GM21528 (cell line): ENCODE data around the gene ARHGEF11.
"Not testable (repeated sequence)": the region's sequence is repeated elsewhere in the genome, so short reads cannot be mapped to it uniquely, and the experiment has no call there.

Source experiments
- ATAC-seq: cut with Tn5 transposase; IDR thresholded peaks from one replicate; pipeline ENCODE4 v1.9.1; 2021; ENCODE audit warnings: mild to moderate bottlenecking, moderate library complexity; ENCODE audit not compliant: unreplicated experiment, low FRiP score

The ARHGEF11 gene

DNA sequence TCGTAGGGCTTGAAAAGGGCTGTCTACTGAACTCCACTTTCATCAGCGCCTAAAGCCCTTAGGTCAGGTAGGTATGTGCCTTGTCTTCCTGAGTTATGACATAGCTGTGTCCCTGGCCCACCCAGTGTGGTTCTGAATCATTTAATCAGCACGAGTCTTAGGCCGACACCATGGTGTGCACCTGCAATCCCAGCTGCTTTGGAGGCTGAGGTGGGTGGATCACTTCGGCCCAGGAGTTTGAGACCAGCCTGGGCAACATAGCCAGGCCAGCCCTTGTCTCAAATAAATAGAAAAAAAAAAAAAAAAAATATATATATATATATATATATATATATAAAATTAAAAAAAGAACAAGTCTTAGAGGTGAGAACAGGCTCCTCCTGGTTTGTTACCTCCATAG, 109.4 kb downstream of the ARHGEF11 start:
- ATAC-seq = no peak

GRCh38 chr1:156935505-156936128, 109.9 kb downstream of the ARHGEF11 start:
- no peak for ATAC-seq

DNA sequence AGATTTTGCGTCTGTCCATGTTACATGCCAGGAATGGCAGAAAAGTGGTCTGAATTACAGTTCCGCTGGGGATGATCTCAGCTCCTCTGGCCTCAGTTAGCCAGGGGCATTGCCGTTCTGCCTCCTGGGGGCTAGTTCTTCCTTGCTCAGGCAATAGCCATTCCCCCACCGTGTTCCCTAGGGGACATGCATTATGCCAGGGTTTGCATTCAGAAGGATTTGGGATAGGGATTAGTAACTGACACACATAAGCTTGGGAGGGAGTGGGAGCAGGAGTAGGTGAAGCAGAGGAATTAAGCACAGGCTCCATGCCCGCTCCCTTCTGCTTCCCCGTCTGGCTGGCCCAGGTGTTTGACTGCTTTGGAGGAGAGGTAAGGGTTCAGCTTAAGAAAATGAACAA, 112.4 kb downstream of the ARHGEF11 start:
- no peak for ATAC-seq

- ATAC-seq = no peak
Observed at GRCh38 chr1:156931974-156932710, 113.4 kb downstream of the ARHGEF11 start.

DNA sequence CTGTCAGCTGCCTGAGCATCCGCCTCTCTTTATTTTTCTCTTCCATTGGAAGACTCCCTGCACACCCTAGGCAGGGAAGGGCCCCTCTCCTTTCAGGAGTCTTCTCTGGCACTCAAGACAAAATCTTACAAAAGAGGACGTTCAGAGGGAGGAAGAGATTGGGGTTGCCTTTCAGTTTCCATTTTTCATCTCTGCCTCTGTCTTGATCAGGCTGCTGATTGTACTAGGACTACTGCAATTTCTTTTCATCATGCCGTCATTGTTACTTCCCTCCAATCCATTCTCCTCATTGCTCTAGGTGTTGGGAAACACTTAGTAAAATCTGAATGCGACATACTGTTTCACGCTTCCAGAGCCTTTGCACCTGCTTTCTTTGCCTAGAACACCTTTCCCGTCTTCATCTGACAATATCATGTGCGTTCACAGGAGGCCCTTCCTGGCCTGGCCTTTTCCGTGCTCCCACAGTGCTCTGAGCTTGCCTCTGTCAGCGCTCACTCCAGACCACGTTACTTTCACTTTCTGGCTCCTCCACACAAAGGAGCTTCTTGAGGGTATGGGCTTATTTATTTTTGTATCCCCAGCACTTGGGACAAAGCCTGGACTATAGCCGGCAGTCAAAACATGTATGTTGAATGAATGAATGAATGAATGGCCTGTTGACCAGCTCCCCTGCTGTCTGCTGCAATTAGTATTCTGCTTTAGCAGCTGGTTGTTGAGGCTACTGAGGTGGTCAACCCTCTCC, 114.2 kb downstream of the ARHGEF11 start:
- ATAC-seq = no peak

DNA sequence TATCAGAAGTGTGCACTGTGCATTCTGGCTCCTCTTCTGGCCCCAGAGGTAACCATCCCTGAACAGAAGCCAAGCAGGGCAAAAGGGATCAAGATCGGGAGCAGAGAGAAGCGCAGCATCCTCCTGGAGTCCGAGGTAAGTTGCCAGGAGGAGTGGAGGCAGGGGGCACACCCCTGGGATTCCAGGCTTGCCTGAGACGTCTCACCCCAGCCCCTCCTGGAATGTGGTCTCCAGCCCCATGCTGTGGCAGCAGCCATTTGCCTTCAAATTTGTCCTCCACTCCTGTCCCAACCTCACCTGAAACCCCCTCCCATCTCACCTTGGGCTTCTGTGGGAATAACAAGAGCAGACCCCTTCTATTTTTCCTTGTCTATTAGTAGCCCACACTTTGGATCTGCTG, 115.1 kb downstream of the ARHGEF11 start:
- ATAC-seq = no peak

GRCh38 chr1:156929596-156930238, 115.8 kb downstream of the ARHGEF11 start:
- no peak for ATAC-seq

DNA sequence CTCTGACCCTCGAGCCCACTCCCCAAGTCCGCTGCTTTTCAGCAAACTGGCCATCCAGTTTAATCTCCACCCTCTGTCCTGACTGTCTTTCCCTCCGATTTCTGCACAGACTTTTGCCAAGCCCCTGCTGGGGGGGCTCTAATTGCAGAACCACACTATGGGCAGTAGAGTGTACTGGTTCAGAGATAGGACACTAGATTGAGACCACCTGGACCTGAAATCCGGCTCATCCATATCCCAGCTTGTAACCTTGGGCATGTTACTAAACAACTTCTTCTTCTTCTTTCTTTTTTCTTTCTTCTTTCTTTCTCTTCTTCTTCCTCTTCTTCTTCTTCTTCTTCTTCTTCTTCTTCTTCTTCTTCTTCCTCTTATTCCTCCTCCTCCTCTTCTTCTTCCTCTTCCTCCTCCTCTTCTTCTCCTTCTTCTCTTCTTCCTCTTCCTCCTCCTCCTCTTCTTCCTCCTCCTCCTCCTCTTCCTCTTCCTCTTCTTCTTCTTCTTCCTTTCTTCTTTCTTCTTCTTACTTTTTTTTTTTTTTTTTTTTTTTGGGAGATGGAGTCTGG, 117.4 kb downstream of the ARHGEF11 start:
- ATAC-seq = no peak

DNA sequence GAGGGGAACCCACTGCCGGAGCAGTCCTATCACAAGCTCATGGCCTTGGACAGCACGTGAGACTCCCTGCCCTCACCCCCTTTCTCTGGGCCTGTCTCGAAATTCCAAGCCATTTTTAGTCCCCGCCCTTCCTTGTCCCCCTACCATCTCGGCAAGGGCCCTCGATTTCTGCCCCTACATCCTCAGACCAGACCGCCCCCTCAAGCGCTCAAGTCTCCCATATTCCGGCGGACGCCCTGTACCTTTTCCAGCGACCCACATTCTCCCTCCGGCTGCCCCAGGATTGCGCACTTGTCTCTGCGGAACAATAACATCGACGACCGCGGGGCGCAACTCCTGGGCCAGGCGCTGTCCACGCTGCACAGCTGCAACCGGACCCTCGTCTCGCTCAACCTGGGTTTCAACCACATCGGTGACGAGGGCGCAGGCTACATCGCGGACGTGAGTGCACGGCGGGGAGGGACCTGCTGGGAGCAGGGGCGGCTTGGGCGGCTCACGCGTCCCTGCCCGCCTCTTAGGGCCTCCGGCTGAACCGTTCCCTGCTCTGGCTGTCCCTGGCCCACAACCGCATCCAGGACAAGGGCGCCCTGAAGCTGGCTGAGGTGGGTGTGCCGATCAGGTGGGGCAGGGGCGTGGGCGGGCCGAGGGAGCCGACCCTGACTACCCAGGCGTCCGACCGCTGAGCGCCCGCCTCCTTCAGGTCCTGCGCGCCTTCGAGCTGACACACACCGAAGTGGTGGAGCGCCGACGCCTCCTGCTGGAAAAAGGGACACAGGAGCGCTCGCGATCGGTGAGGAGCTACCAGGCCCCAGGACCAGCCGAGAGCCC, 118.1 kb downstream of the ARHGEF11 start:
- no peak for ATAC-seq

DNA sequence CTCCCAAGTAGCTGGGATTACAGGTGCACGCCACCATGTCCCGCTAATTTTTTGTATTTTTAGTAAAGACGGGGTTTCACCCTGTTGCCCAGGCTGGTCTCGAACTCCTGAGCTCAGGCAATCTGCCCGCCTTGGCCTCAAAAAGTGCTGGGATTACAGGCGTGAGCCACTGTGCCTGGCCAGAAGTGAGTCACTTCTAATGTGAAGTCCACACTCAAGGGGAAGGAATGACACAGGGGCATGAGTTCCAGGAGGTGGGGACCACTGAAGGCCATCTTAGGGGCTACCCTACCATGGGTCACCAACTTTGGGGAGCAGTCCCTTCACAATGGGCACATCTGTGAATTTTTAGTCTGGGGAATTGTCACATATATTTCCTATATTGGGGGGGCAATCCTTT, 118.8 kb downstream of the ARHGEF11 start:
- not testable (repeated sequence) for ATAC-seq

GRCh38 chr1:156926175-156926574, 119.4 kb downstream of the ARHGEF11 start:
- ATAC-seq = no peak

- ATAC-seq = no peak
Observed at GRCh38 chr1:156925154-156926010, 120.2 kb downstream of the ARHGEF11 start.

- ATAC-seq = no peak
Observed at GRCh38 chr1:156924478-156925153, 120.9 kb downstream of the ARHGEF11 start.

DNA sequence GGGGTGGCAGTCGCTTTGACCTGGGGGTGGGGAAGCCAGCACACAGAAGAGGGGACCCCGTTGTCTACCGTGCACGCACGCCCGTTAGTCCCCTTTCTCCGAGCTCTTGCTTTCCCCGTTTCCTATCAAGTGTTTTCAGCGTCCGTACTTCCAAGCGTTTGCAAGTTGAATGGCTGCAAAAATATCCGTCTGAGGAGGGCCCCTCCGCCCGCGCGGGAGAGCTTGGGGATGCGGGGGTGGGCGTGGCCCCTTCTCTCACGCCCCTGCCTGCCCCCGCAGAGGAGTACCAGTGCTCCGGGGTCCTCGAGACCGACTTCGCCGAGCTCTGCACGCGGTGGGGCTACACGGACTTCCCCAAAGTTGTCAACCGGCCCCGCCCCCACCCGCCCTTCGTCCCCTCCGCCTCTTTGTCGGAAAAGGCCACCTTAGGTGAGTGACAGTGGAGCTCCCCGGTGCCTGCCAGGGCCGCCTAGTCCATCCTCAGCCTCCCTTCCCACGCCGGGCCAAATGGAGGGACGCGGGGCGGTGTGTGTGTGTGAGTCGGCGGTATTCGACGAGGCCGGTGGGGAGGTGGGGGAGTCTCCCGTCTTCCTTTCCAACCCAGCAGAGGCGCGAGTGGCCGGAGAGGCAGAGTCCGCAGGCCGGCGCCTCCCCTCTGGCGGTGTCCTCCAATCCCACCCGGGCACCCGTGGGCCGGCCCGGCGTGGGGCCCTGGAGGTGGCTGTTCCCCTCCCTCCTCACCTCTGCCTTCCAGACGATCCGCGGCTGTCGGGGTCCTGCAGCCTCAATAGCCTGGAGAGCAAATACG, 121.7 kb downstream of the ARHGEF11 start:
- no peak for ATAC-seq

- no peak for ATAC-seq
Observed at GRCh38 chr1:156922986-156923669, 122.4 kb downstream of the ARHGEF11 start.

DNA sequence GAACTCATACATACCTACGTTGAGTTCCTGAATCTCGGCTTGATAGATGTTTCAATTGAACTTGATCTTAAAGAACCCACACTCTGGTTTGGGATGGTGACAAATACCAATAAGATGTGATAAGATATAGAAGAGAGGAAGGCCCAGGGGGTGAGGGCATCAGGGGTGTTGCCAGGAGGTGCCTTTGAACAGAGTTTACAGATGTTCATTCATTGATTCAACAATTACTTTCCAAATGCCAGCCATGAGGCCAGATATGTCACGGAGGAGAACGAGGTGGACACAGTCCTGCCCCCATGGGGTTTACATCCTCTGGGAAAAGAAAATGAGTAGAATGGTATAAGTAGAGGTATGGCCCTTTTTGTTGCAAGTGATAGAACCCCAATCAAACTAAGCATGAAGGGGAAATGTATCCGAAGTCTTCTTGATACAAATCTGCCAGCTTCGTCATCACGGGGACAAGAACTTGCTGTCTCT, 124.5 kb downstream of the ARHGEF11 start:
- ATAC-seq = no peak
